Panc1 (cell line): Measurements from ENCODE around the gene LATS2. TPM values are rescaled to one million over a fixed set of nuclear protein-coding genes. Genes with fewer than 3 reads are reported as not detected.

Experiments used
- ATAC-seq: fragments of 200-7000 bp; cut with Tn5 transposase; 2 replicates; pipeline ENCODE4 v1.9.1; 2020; ENCODE audit warnings: mild to moderate bottlenecking, moderate library complexity
- BruUV-seq: library from RNA; stranded (reverse); fragments of 400-500 nt; replicated peaks from 2 replicates; lab custom pipeline; 2021; lab: Mats Ljungman, UMichigan
- CTCF ChIA-PET: fragments of 300-600 bp; sonication (Branson Sonifier 250); formaldehyde crosslinking; loops from one replicate; lab custom pipeline; 2022; ENCODE audit warnings: antibody characterized with exemption; lab: Charles Lee
- POLR2A ChIA-PET: fragments of 300-600 bp; sonication (Branson Sonifier 250); formaldehyde crosslinking; loops from one replicate; lab custom pipeline; 2022; ENCODE audit warnings: antibody characterized with exemption; lab: Charles Lee
- DNase-seq: peaks from one replicate; pipeline ENCODE4 v3.0.0-alpha.2; 2010; ENCODE audit warnings: low read depth, low spot score
- H3K27ac ChIP-seq: 2 replicates; pipeline ENCODE4 v1.5.1; 2011; ENCODE audit warnings: mild to moderate bottlenecking, low read length, inconsistent platforms
- H3K27me3 ChIP-seq: fragments of 200-500 bp; sonication (Bioruptor generic); 2 replicates; pipeline ENCODE4 v1.6.0; 2014; ENCODE audit warnings: low read length, inconsistent platforms; ENCODE audit not compliant: control insufficient read depth, insufficient read depth
- H3K36me3 ChIP-seq: fragments of 200-500 bp; sonication (Bioruptor generic); 2 replicates; pipeline ENCODE4 v1.5.1; 2014; ENCODE audit warnings: inconsistent platforms, mild to moderate bottlenecking, low read length, moderate library complexity; ENCODE audit not compliant: control insufficient read depth, insufficient read depth
- H3K4me1 ChIP-seq: 2 replicates; pipeline ENCODE4 v1.5.1; 2011; ENCODE audit warnings: inconsistent platforms, mild to moderate bottlenecking, low read length, moderate library complexity; ENCODE audit not compliant: control insufficient read depth, insufficient read depth
- H3K4me3 ChIP-seq, 2 experiments: 2 replicates each; pipeline ENCODE4 v1.5.1; 2011 to 2012; ENCODE audit warnings: low read depth in 2 of 2, low read length in 2 of 2, mild to moderate bottlenecking in 2 of 2, inconsistent platforms in 1 of 2, moderate library complexity in 1 of 2
- H3K9me3 ChIP-seq: fragments of 200-500 bp; sonication (Bioruptor generic); 2 replicates; pipeline ENCODE4 v1.5.1; 2014; ENCODE audit warnings: low read depth, mild to moderate bottlenecking, inconsistent platforms, low read length, moderate library complexity; ENCODE audit not compliant: control insufficient read depth, insufficient read depth
- POLR2AphosphoS5 ChIP-seq: IDR thresholded peaks from 2 replicates; pipeline ENCODE4 v1.6.1; 2012; ENCODE audit warnings: mild to moderate bottlenecking, low read depth, low read length, moderate library complexity
- REST ChIP-seq, 2 experiments: IDR thresholded peaks; 2 replicates each; pipeline ENCODE4 v1.6.1; 2011 to 2012; ENCODE audit warnings: low read depth in 2 of 2, control low read depth in 1 of 2, low read length in 1 of 2, mild to moderate bottlenecking in 1 of 2, moderate library complexity in 1 of 2; ENCODE audit not compliant: insufficient read depth in 1 of 2
- SIN3A ChIP-seq: IDR thresholded peaks from 2 replicates; pipeline ENCODE4 v1.6.1; 2012; ENCODE audit warnings: low read depth, mild to moderate bottlenecking, low read length, moderate library complexity, borderline replicate concordance; ENCODE audit not compliant: insufficient read depth
- TCF7L2 ChIP-seq: IDR thresholded peaks from 2 replicates; pipeline ENCODE4 v1.6.1; 2011; ENCODE audit warnings: mild to moderate bottlenecking, low read depth, low read length, inconsistent platforms
- in situ Hi-C: cut with HindIII; loops from 2 replicates; pipeline ENCODE4 v1.10.0; 2016; ENCODE audit warnings: low sequenced_read_pairs, low pct_unique_long_range_greater_than_20kb
- intact Hi-C: fragments of 100-400 bp; cut with micrococcal nuclease; formaldehyde crosslinking; loops from one replicate; pipeline ENCODE4 v1.10.0; 2022; ENCODE audit not compliant: unreplicated experiment
- total RNA-seq: library from RNA; stranded (reverse); gene quantifications from one replicate; pipeline ENCODE4 v1.2.1, GENCODE V29; 2021; ENCODE audit not compliant: unreplicated experiment
- TF ChIP-seq, protein P1 (sequence below): fragments of 450-650 bp; IDR thresholded peaks from 2 replicates; pipeline ENCODE4 v1.5.1; 2017; ENCODE audit warnings: mild to moderate bottlenecking

Gene LATS2
- total RNA-seq, 1 experiment from 2014 or later: 24.5 TPM

DNA sequence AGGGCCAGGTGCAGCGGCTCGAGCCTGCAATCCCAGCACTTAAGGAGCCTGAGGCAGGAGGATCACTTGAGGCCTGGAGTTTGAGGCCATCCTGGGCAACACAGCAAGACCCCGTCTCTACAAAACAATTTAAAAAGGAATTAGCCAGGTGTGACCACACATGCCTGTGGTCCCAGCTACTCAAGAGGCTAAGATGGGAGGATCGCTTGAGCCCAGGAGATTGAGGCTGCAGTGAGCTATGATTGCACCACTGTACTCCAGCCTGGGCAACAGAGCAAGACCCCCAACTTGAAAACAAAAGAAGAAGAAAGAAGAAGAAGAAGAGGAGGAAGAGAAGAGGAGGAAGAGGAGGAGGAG lies 47.7 kb downstream of the LATS2 start:
- POLR2A ChIA-PET: no interaction called here
- Histone ChIP-seq H3K27me3 (no peaks in the 10 kb centered on the region), H3K27ac (no peak overlapping the region), H3K4me3 (no peak overlapping the region), H3K9me3 (no peaks in the 10 kb centered on the region), H3K4me1 (peaks cover 29% of the 10 kb centered on the region), H3K36me3 (no peaks in the 10 kb centered on the region)
- intact Hi-C loops (no loop called here), in situ Hi-C loops (no loop called here)
- CTCF ChIA-PET: no interaction called here
- ATAC-seq (no peak), DNase-seq (no peak)
- no TSS peak for BruUV-seq
- TF ChIP-seq SIN3A (no peak), REST (IDR thresholded peaks at IDR 0.05; ENCODE audit: insufficient read depth in 1 of 2, low read depth in 2 of 2, low read length in 1 of 2) (no peak), POLR2AphosphoS5 (no peak), TCF7L2 (no peak)
- TF ChIP-seq, protein P1, sequence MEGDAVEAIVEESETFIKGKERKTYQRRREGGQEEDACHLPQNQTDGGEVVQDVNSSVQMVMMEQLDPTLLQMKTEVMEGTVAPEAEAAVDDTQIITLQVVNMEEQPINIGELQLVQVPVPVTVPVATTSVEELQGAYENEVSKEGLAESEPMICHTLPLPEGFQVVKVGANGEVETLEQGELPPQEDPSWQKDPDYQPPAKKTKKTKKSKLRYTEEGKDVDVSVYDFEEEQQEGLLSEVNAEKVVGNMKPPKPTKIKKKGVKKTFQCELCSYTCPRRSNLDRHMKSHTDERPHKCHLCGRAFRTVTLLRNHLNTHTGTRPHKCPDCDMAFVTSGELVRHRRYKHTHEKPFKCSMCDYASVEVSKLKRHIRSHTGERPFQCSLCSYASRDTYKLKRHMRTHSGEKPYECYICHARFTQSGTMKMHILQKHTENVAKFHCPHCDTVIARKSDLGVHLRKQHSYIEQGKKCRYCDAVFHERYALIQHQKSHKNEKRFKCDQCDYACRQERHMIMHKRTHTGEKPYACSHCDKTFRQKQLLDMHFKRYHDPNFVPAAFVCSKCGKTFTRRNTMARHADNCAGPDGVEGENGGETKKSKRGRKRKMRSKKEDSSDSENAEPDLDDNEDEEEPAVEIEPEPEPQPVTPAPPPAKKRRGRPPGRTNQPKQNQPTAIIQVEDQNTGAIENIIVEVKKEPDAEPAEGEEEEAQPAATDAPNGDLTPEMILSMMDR: no peak

- ChIA-PET POLR2A (no interaction called here), CTCF (no interaction called here)
- in situ Hi-C loops (no loop called here), intact Hi-C loops (no loop called here)
- Histone ChIP-seq H3K27me3 (no peaks in the 10 kb centered on the region), H3K9me3 (no peaks in the 10 kb centered on the region), H3K36me3 (no peaks in the 10 kb centered on the region), H3K4me1 (peaks cover 29% of the 10 kb centered on the region), H3K4me3 (no peak overlapping the region), H3K27ac (no peak overlapping the region)
- TF ChIP-seq REST (IDR thresholded peaks at IDR 0.05; ENCODE audit: insufficient read depth in 1 of 2, low read depth in 2 of 2, low read length in 1 of 2) (no peak), POLR2AphosphoS5 (no peak), SIN3A (no peak), TCF7L2 (no peak)
- TF ChIP-seq, protein P1: no peak
- BruUV-seq: no TSS peak
- DNase-seq (no peak), ATAC-seq (no peak)
Observed at GRCh38 chr13:21012841-21013681, 48.3 kb downstream of the LATS2 start.
